ENCODE results near the gene SAP25.

SAP25 gene

GRCh38 chr7:100582041-100582579 is 8.4 kb upstream of the SAP25 start:
- H3K9ac ChIP-seq (ENCODE audit: low read length): no peak overlapping the region
- H3K27ac ChIP-seq (ENCODE audit: low read depth, low read length): no peak overlapping the region

GRCh38 chr7:100580466-100581283 is 7.0 kb upstream of the SAP25 start:
- peaks cover 65% of the 10 kb centered on the region for H3K36me3 ChIP-seq (ENCODE audit: control insufficient read depth, insufficient read depth, low read length)

More at GRCh38 chr7:100582041-100582579, 8.4 kb upstream of the SAP25 start:
- Histone ChIP-seq H3K9me3 (ENCODE audit: control insufficient read depth, insufficient read depth, low read depth, low read length) (no peaks in the 10 kb centered on the region), H3K36me3 (ENCODE audit: control insufficient read depth, insufficient read depth, low read length) (peaks cover 51% of the 10 kb centered on the region), H3K4me3 (ENCODE audit: low read depth, low read length) (no peak overlapping the region), H3K4me1 (ENCODE audit: control insufficient read depth, insufficient read depth, low read length) (peaks cover 21% of the 10 kb centered on the region), H3K27me3 (ENCODE audit: control insufficient read depth, insufficient read depth, low read length) (no peaks in the 10 kb centered on the region)

GRCh38 chr7:100578246-100579183 is 4.8 kb upstream of the SAP25 start:
- Histone ChIP-seq H3K36me3 (ENCODE audit: control insufficient read depth, insufficient read depth, low read length) (peaks cover 76% of the 10 kb centered on the region), H3K27me3 (ENCODE audit: control insufficient read depth, insufficient read depth, low read length) (no peaks in the 10 kb centered on the region), H3K27ac (ENCODE audit: low read depth, low read length) (no peak overlapping the region), H3K4me3 (ENCODE audit: low read depth, low read length) (no peak overlapping the region), H3K9me3 (ENCODE audit: control insufficient read depth, insufficient read depth, low read depth, low read length) (no peaks in the 10 kb centered on the region), H3K4me1 (ENCODE audit: control insufficient read depth, insufficient read depth, low read length) (peaks cover 8% of the 10 kb centered on the region), H3K9ac (ENCODE audit: low read length) (no peak overlapping the region)

More at GRCh38 chr7:100580466-100581283, 7.0 kb upstream of the SAP25 start:
- Histone ChIP-seq H3K9ac (ENCODE audit: low read length) (no peak overlapping the region), H3K4me3 (ENCODE audit: low read depth, low read length) (no peak overlapping the region), H3K9me3 (ENCODE audit: control insufficient read depth, insufficient read depth, low read depth, low read length) (no peaks in the 10 kb centered on the region), H3K4me1 (ENCODE audit: control insufficient read depth, insufficient read depth, low read length) (peaks cover 21% of the 10 kb centered on the region), H3K27me3 (ENCODE audit: control insufficient read depth, insufficient read depth, low read length) (no peaks in the 10 kb centered on the region), H3K27ac (ENCODE audit: low read depth, low read length) (no peak overlapping the region)

- peaks cover 74% of the 10 kb centered on the region for H3K36me3 ChIP-seq (ENCODE audit: control insufficient read depth, insufficient read depth, low read length)
Observed at GRCh38 chr7:100577507-100577906, 3.8 kb upstream of the SAP25 start.

GRCh38 chr7:100577103-100577502 is 3.4 kb upstream of the SAP25 start:
- Histone ChIP-seq H3K4me1 (ENCODE audit: control insufficient read depth, insufficient read depth, low read length) (peaks cover 8% of the 10 kb centered on the region), H3K4me3 (ENCODE audit: low read depth, low read length) (no peak overlapping the region), H3K36me3 (ENCODE audit: control insufficient read depth, insufficient read depth, low read length) (peaks cover 70% of the 10 kb centered on the region), H3K27me3 (ENCODE audit: control insufficient read depth, insufficient read depth, low read length) (no peaks in the 10 kb centered on the region), H3K27ac (ENCODE audit: low read depth, low read length) (no peak overlapping the region), H3K9ac (ENCODE audit: low read length) (no peak overlapping the region), H3K9me3 (ENCODE audit: control insufficient read depth, insufficient read depth, low read depth, low read length) (no peaks in the 10 kb centered on the region)

More at GRCh38 chr7:100577507-100577906, 3.8 kb upstream of the SAP25 start:
- Histone ChIP-seq H3K27me3 (ENCODE audit: control insufficient read depth, insufficient read depth, low read length) (no peaks in the 10 kb centered on the region), H3K9ac (ENCODE audit: low read length) (no peak overlapping the region), H3K4me3 (ENCODE audit: low read depth, low read length) (no peak overlapping the region), H3K9me3 (ENCODE audit: control insufficient read depth, insufficient read depth, low read depth, low read length) (no peaks in the 10 kb centered on the region), H3K27ac (ENCODE audit: low read depth, low read length) (no peak overlapping the region), H3K4me1 (ENCODE audit: control insufficient read depth, insufficient read depth, low read length) (peaks cover 4% of the 10 kb centered on the region; the same call in 1 of the 2 replicates)

- peaks cover 64% of the 10 kb centered on the region for H3K36me3 ChIP-seq (ENCODE audit: control insufficient read depth, insufficient read depth, low read length)
- peaks cover 14% of the 10 kb centered on the region for H3K4me1 ChIP-seq (ENCODE audit: control insufficient read depth, insufficient read depth, low read length)
- H3K27ac ChIP-seq (ENCODE audit: low read depth, low read length): no peak overlapping the region
- H3K4me3 ChIP-seq (ENCODE audit: low read depth, low read length): no peak overlapping the region
- H3K9ac ChIP-seq (ENCODE audit: low read length): no peak overlapping the region
- H3K27me3 ChIP-seq (ENCODE audit: control insufficient read depth, insufficient read depth, low read length): no peaks in the 10 kb centered on the region
- no peaks in the 10 kb centered on the region for H3K9me3 ChIP-seq (ENCODE audit: control insufficient read depth, insufficient read depth, low read depth, low read length)
Observed at GRCh38 chr7:100576384-100576993, 2.8 kb upstream of the SAP25 start.

- Histone ChIP-seq H3K4me1 (ENCODE audit: control insufficient read depth, insufficient read depth, low read length) (peaks cover 20% of the 10 kb centered on the region), H3K36me3 (ENCODE audit: control insufficient read depth, insufficient read depth, low read length) (peaks cover 58% of the 10 kb centered on the region)
Observed at GRCh38 chr7:100575746-100576383, 2.2 kb upstream of the SAP25 start.

GRCh38 chr7:100575206-100575631 is 1.5 kb upstream of the SAP25 start:
- Histone ChIP-seq H3K4me1 (ENCODE audit: control insufficient read depth, insufficient read depth, low read length) (peaks cover 22% of the 10 kb centered on the region), H3K27me3 (ENCODE audit: control insufficient read depth, insufficient read depth, low read length) (no peaks in the 10 kb centered on the region), H3K9ac (ENCODE audit: low read length) (no peak overlapping the region), H3K27ac (ENCODE audit: low read depth, low read length) (no peak overlapping the region), H3K9me3 (ENCODE audit: control insufficient read depth, insufficient read depth, low read depth, low read length) (no peaks in the 10 kb centered on the region), H3K36me3 (ENCODE audit: control insufficient read depth, insufficient read depth, low read length) (peaks cover 52% of the 10 kb centered on the region), H3K4me3 (ENCODE audit: low read depth, low read length) (no peak overlapping the region)

More at GRCh38 chr7:100575746-100576383, 2.2 kb upstream of the SAP25 start:
- no peaks in the 10 kb centered on the region for H3K27me3 ChIP-seq (ENCODE audit: control insufficient read depth, insufficient read depth, low read length)
- no peak overlapping the region for H3K4me3 ChIP-seq (ENCODE audit: low read depth, low read length)
- H3K9me3 ChIP-seq (ENCODE audit: control insufficient read depth, insufficient read depth, low read depth, low read length): no peaks in the 10 kb centered on the region
- no peak overlapping the region for H3K9ac ChIP-seq (ENCODE audit: low read length)
- H3K27ac ChIP-seq (ENCODE audit: low read depth, low read length): no peak overlapping the region

- Histone ChIP-seq H3K36me3 (ENCODE audit: control insufficient read depth, insufficient read depth, low read length) (peaks cover 45% of the 10 kb centered on the region), H3K4me1 (ENCODE audit: control insufficient read depth, insufficient read depth, low read length) (peaks cover 25% of the 10 kb centered on the region), H3K4me3 (ENCODE audit: low read depth, low read length) (no peak overlapping the region)
Observed at GRCh38 chr7:100574362-100575205, 884 bp upstream of the SAP25 start.

More at GRCh38 chr7:100574362-100575205, 884 bp upstream of the SAP25 start:
- Histone ChIP-seq H3K27me3 (ENCODE audit: control insufficient read depth, insufficient read depth, low read length) (no peaks in the 10 kb centered on the region), H3K27ac (ENCODE audit: low read depth, low read length) (no peak overlapping the region), H3K9me3 (ENCODE audit: control insufficient read depth, insufficient read depth, low read depth, low read length) (no peaks in the 10 kb centered on the region), H3K9ac (ENCODE audit: low read length) (no peak overlapping the region)

Data from HUES6 (cell line).